ENCODE data around the gene FGFRL1. TPM values are rescaled to one million over a fixed set of nuclear protein-coding genes. Genes with fewer than 3 reads are reported as not detected.

FGFRL1 gene
- total and polyA plus RNA-seq, 2 donors = 1.7 to 6.2 TPM

- H3K9me3 ChIP-seq (ENCODE audit: control insufficient read depth in 2 of 2, insufficient read depth in 1 of 2, low read length in 1 of 2) = peaks cover 0 to 1% of the 10 kb centered on the region in 2 donors
- no peaks in the 10 kb centered on the region for H3K36me3 ChIP-seq (ENCODE audit: control insufficient read depth in 2 of 2, insufficient read depth in 2 of 2, low read length in 1 of 2)
- 74% methylated on average over 36 of the region's 36 CpGs for WGBS
- H3K27me3 ChIP-seq (ENCODE audit: control insufficient read depth in 2 of 2, insufficient read depth in 1 of 2, low read length in 1 of 2) = peaks cover 6 to 30% of the 10 kb centered on the region in 2 donors
- H3K27ac ChIP-seq (ENCODE audit: low read depth in 1 of 2, low read length in 1 of 2) = no peak overlapping the region
- H3K4me3 ChIP-seq (ENCODE audit: low read length in 2 of 2) = no peak overlapping the region
- no peaks in the 10 kb centered on the region for H3K4me1 ChIP-seq (ENCODE audit: control insufficient read depth in 2 of 2, insufficient read depth in 2 of 2, low read length in 2 of 2)
- DNase-seq (ENCODE audit: low read depth in 6 of 9, low spot score in 9 of 9) = no peak
Measured at GRCh38 chr4:1041147-1041935, 29.9 kb downstream of the FGFRL1 start.

- H3K4me1 ChIP-seq (ENCODE audit: control insufficient read depth in 2 of 2, insufficient read depth in 2 of 2, low read length in 2 of 2) = no peaks in the 10 kb centered on the region
- DNase-seq (ENCODE audit: low read depth in 6 of 9, low spot score in 9 of 9) = no peak
- 75% methylated on average over 8 of the region's 8 CpGs for WGBS
- no peaks in the 10 kb centered on the region for H3K36me3 ChIP-seq (ENCODE audit: control insufficient read depth in 2 of 2, insufficient read depth in 2 of 2, low read length in 1 of 2)
- H3K27ac ChIP-seq (ENCODE audit: low read depth in 1 of 2, low read length in 1 of 2) = no peak overlapping the region
- peaks cover 6 to 36% of the 10 kb centered on the region in 2 donors for H3K27me3 ChIP-seq (ENCODE audit: control insufficient read depth in 2 of 2, insufficient read depth in 1 of 2, low read length in 1 of 2)
- peaks cover 0 to 3% of the 10 kb centered on the region in 2 donors for H3K9me3 ChIP-seq (ENCODE audit: control insufficient read depth in 2 of 2, insufficient read depth in 1 of 2, low read length in 1 of 2)
- H3K4me3 ChIP-seq (ENCODE audit: low read length in 2 of 2) = no peak overlapping the region
Measured at GRCh38 chr4:1041936-1042330, 30.5 kb downstream of the FGFRL1 start.

DNA sequence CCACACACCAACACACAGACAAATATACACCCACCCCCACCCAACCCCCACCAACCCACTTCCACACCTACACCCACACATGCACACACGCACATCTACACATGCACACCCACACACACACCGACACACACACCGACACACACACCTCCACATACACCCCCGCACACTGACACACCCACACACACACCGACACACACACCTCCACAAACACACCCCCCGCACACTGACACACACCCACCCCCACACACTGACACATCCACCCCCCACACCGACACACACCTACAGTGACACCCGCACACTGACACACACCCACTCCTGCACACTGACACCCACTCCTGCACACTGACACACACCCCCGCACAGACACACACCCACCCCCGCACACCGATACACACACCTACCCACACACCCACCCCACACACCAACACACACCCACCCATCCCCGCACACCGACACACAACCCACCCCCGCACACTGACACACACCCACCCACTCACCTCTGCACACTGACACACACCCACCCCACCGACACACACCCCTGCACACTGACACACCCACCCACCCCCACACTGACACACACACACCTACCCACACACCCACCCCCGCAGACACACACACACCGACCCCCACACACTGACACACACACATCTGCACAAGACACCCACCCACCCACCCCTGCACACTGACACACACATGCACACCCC lies 31.1 kb downstream of the FGFRL1 start:
- Histone ChIP-seq H3K36me3 (ENCODE audit: control insufficient read depth in 2 of 2, insufficient read depth in 2 of 2, low read length in 1 of 2) (no peaks in the 10 kb centered on the region), H3K4me1 (ENCODE audit: control insufficient read depth in 2 of 2, insufficient read depth in 2 of 2, low read length in 2 of 2) (no peaks in the 10 kb centered on the region), H3K9me3 (ENCODE audit: control insufficient read depth in 2 of 2, insufficient read depth in 1 of 2, low read length in 1 of 2) (peaks cover 0 to 3% of the 10 kb centered on the region in 2 donors), H3K4me3 (ENCODE audit: low read length in 2 of 2) (no peak overlapping the region), H3K27me3 (ENCODE audit: control insufficient read depth in 2 of 2, insufficient read depth in 1 of 2, low read length in 1 of 2) (peaks cover 6 to 42% of the 10 kb centered on the region in 2 donors), H3K27ac (ENCODE audit: low read depth in 1 of 2, low read length in 1 of 2) (no peak overlapping the region)
- WGBS = 95% methylated on average over 17 of the region's 17 CpGs
- DNase-seq (ENCODE audit: low read depth in 6 of 9, low spot score in 9 of 9) = no peak

GRCh38 chr4:1043162-1043561 lies 31.7 kb downstream of the FGFRL1 start:
- peaks cover 0 to 3% of the 10 kb centered on the region in 2 donors for H3K9me3 ChIP-seq (ENCODE audit: control insufficient read depth in 2 of 2, insufficient read depth in 1 of 2, low read length in 1 of 2)
- H3K36me3 ChIP-seq (ENCODE audit: control insufficient read depth in 2 of 2, insufficient read depth in 2 of 2, low read length in 1 of 2) = no peaks in the 10 kb centered on the region
- no peak for DNase-seq (ENCODE audit: low read depth in 6 of 9, low spot score in 9 of 9)
- no peaks in the 10 kb centered on the region for H3K4me1 ChIP-seq (ENCODE audit: control insufficient read depth in 2 of 2, insufficient read depth in 2 of 2, low read length in 2 of 2)
- H3K27ac ChIP-seq (ENCODE audit: low read depth in 1 of 2, low read length in 1 of 2) = no peak overlapping the region
- H3K27me3 ChIP-seq (ENCODE audit: control insufficient read depth in 2 of 2, insufficient read depth in 1 of 2, low read length in 1 of 2) = peaks cover 6 to 48% of the 10 kb centered on the region in 2 donors
- 85% methylated on average over 7 of the region's 7 CpGs for WGBS
- H3K4me3 ChIP-seq (ENCODE audit: low read length in 2 of 2) = no peak overlapping the region

DNA sequence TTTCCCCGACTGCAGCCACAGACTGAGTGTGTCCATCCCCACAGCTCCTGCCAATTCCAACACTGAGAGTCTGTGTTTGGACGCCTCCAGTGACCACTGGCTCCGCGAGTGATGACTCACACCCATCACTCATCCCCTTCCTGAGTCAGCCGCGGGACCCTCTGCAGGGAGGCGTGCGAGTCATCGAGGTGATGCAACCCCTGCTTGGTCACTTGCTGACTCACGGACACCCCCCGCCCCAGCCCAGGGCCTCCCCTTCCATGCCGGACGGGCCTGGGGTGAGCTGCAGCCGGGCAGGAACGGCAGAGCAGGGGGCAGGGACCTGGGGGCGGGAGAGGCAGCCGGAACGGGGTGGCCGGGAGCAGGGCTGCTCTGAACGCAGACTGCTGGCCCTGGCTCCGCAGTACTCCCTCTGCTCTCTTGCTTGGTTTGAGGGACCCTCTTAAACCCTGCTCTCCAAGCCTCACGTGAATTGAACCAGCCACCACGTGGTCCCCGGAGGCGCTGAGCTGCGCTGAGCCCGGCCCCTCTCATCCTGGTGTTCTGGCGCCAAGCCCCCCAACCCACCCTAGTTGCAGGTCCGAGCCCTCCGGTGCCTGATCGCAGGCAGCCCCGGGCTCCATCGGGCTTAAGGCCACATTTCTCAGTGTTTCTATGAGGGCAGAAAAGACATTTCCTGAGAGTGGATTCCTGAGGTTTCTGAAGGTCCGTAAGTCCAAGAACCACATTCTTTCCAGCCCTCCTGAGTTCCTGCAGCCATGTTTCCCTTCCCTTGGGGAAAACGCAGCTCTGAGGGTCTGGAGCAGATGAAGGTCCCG lies 32.4 kb downstream of the FGFRL1 start:
- Histone ChIP-seq H3K4me3 (ENCODE audit: low read length in 2 of 2) (no peak overlapping the region), H3K36me3 (ENCODE audit: control insufficient read depth in 2 of 2, insufficient read depth in 2 of 2, low read length in 1 of 2) (no peaks in the 10 kb centered on the region), H3K4me1 (ENCODE audit: control insufficient read depth in 2 of 2, insufficient read depth in 2 of 2, low read length in 2 of 2) (no peaks in the 10 kb centered on the region), H3K9me3 (ENCODE audit: control insufficient read depth in 2 of 2, insufficient read depth in 1 of 2, low read length in 1 of 2) (peaks cover 0 to 3% of the 10 kb centered on the region in 2 donors), H3K27me3 (ENCODE audit: control insufficient read depth in 2 of 2, insufficient read depth in 1 of 2, low read length in 1 of 2) (peaks cover 6 to 55% of the 10 kb centered on the region in 2 donors), H3K27ac (ENCODE audit: low read depth in 1 of 2, low read length in 1 of 2) (no peak overlapping the region)
- 33% methylated on average over 36 of the region's 36 CpGs for WGBS
- DNase-seq (ENCODE audit: low read depth in 6 of 9, low spot score in 9 of 9) = no peak

DNA sequence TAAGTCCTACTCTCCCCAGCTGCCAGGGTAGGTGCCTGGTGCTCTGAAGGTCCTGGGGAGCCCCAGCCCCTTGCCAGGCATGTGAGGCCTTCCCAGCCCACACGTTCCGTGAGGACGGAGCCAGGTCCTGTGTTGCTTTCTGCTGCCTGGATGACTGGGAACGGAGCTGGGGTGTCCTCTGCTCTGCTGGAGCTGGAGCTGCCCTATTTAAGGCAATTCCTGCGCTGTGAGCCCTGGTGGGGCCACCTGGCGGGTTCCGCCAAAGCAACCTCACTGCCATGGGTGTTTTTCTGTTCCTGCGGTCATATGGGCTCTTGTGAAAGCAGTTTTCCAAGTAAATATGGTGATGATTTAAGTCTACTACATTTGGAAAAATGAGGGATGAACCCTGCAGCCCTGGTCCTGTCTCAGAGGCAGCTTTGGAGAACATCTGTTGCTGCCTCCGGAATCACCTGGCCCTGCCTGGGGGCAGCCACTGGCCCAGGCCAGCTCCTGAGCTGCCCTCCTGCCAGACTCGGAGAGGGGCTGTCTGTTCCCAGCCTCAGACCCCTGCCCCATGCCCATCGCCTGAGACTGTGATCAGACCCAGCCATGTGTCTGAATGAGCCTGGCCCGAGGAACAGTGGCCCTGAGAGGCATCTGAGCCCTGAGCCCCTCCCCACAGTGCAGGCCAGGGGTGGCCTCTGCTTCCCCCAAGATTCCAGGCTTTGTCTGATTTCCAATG lies 33.2 kb downstream of the FGFRL1 start:
- no peak for DNase-seq (ENCODE audit: low read depth in 6 of 9, low spot score in 9 of 9)
- Histone ChIP-seq H3K4me1 (ENCODE audit: control insufficient read depth in 2 of 2, insufficient read depth in 2 of 2, low read length in 2 of 2) (no peaks in the 10 kb centered on the region), H3K4me3 (ENCODE audit: low read length in 2 of 2) (no peak overlapping the region), H3K27ac (ENCODE audit: low read depth in 1 of 2, low read length in 1 of 2) (no peak overlapping the region), H3K27me3 (ENCODE audit: control insufficient read depth in 2 of 2, insufficient read depth in 1 of 2, low read length in 1 of 2) (peaks cover 6 to 63% of the 10 kb centered on the region in 2 donors), H3K36me3 (ENCODE audit: control insufficient read depth in 2 of 2, insufficient read depth in 2 of 2, low read length in 1 of 2) (no peaks in the 10 kb centered on the region), H3K9me3 (ENCODE audit: control insufficient read depth in 2 of 2, insufficient read depth in 1 of 2, low read length in 1 of 2) (peaks cover 0 to 3% of the 10 kb centered on the region in 2 donors)
- WGBS = 92% methylated on average over 12 of the region's 12 CpGs

- H3K9me3 ChIP-seq (ENCODE audit: control insufficient read depth in 2 of 2, insufficient read depth in 1 of 2, low read length in 1 of 2) = peaks cover 0 to 3% of the 10 kb centered on the region in 2 donors
- no peaks in the 10 kb centered on the region for H3K36me3 ChIP-seq (ENCODE audit: control insufficient read depth in 2 of 2, insufficient read depth in 2 of 2, low read length in 1 of 2)
- no peak overlapping the region for H3K4me3 ChIP-seq (ENCODE audit: low read length in 2 of 2)
- H3K27ac ChIP-seq (ENCODE audit: low read depth in 1 of 2, low read length in 1 of 2) = no peak overlapping the region
- DNase-seq (ENCODE audit: low read depth in 6 of 9, low spot score in 9 of 9) = no peak
- WGBS = 90% methylated on average over 14 of the region's 14 CpGs
- peaks cover 6 to 69% of the 10 kb centered on the region in 2 donors for H3K27me3 ChIP-seq (ENCODE audit: control insufficient read depth in 2 of 2, insufficient read depth in 1 of 2, low read length in 1 of 2)
- H3K4me1 ChIP-seq (ENCODE audit: control insufficient read depth in 2 of 2, insufficient read depth in 2 of 2, low read length in 2 of 2) = no peaks in the 10 kb centered on the region
Measured at GRCh38 chr4:1045193-1045594, 33.8 kb downstream of the FGFRL1 start.

DNA sequence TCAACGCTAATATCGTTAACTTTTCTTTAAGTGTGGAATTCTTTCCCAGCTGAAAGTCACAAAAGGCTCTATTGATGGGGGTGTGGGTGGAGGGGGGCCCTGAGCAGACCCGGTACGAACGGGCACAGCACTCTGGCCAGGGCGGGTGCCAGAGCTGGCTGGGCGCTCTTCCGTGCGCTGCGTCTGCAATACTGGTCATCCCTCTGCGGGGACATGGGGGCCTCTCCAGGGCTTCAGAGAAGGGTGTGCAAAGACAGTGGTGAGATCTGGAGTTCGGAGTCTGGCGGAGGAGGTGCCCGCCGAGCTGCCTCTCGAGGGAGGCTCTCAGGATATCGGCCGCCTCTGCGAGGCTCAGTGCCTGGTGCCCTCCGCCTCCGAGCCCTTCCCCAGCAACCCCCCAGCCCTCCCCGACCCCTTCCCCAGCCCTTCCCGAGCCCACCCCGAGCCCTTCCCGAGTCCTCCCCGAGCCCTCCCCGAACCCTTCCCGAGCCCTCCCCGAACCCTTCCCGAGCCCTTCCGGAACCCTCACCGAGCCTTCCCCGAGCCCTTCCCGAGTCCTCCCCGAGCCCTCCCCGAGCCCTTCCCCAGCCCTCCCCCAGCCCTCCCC lies 34.3 kb downstream of the FGFRL1 start:
- WGBS = 85% methylated on average over 36 of the region's 36 CpGs
- no peak for DNase-seq (ENCODE audit: low read depth in 6 of 9, low spot score in 9 of 9)

More for the DNA sequence above, 34.3 kb downstream of the FGFRL1 start:
- no peaks in the 10 kb centered on the region for H3K4me1 ChIP-seq (ENCODE audit: control insufficient read depth in 2 of 2, insufficient read depth in 2 of 2, low read length in 2 of 2)
- no peaks in the 10 kb centered on the region for H3K36me3 ChIP-seq (ENCODE audit: control insufficient read depth in 2 of 2, insufficient read depth in 2 of 2, low read length in 1 of 2)
- H3K27ac ChIP-seq (ENCODE audit: low read depth in 1 of 2, low read length in 1 of 2) = no peak overlapping the region
- no peak overlapping the region for H3K4me3 ChIP-seq (ENCODE audit: low read length in 2 of 2)
- H3K27me3 ChIP-seq (ENCODE audit: control insufficient read depth in 2 of 2, insufficient read depth in 1 of 2, low read length in 1 of 2) = peaks cover 6 to 74% of the 10 kb centered on the region in 2 donors
- H3K9me3 ChIP-seq (ENCODE audit: control insufficient read depth in 2 of 2, insufficient read depth in 1 of 2, low read length in 1 of 2) = peaks cover 0 to 3% of the 10 kb centered on the region in 2 donors
